D341Med (cell line): Measurements from ENCODE around the gene HAVCR2.

Experiments used
- DNase-seq: peaks from one replicate; pipeline ENCODE4 v3.0.0; 2012; ENCODE audit warnings: low spot score

Gene HAVCR2

GRCh38 chr5:157045601-157046000 is 63.2 kb downstream of the HAVCR2 start:
- DNase-seq = no peak

- DNase-seq = no peak
Observed at GRCh38 chr5:157038568-157039187, 70.2 kb downstream of the HAVCR2 start.
